Fibroblast of lung (primary cell): ENCODE results near the gene TBC1D14. TPM values are rescaled to one million over a fixed set of nuclear protein-coding genes. Genes with fewer than 3 reads are reported as not detected.
A peak's percentile ranks its signal among the peaks of the same experiment; 100 is the strongest.
"Not testable (repeated sequence)": the region's sequence is repeated elsewhere in the genome, so short reads cannot be mapped to it uniquely, and the experiment has no call there.

Source experiments
- DNase-seq, 2 donors: peaks; one replicate each; pipeline versions ENCODE4 v3.0.0 to v3.0.0-alpha.2; 2010; ENCODE audit warnings: low read depth in 2 of 2
- H2AFZ ChIP-seq: 2 replicates; pipeline ENCODE4 v1.5.1; 2012; ENCODE audit warnings: low read length, control low read depth, inconsistent platforms
- H3K27ac ChIP-seq: 2 replicates; pipeline ENCODE4 v1.5.1; 2011; ENCODE audit warnings: low read length, control low read depth; ENCODE audit not compliant: insufficient read depth
- H3K27me3 ChIP-seq: 2 replicates; pipeline ENCODE4 v1.5.1; 2011; ENCODE audit warnings: mild to moderate bottlenecking, low read length; ENCODE audit not compliant: control insufficient read depth, insufficient read depth
- H3K36me3 ChIP-seq: 2 replicates; pipeline ENCODE4 v1.5.1; 2011; ENCODE audit warnings: low read length; ENCODE audit not compliant: control insufficient read depth, insufficient read depth
- H3K4me1 ChIP-seq: 2 replicates; pipeline ENCODE4 v1.5.1; 2011; ENCODE audit warnings: low read length; ENCODE audit not compliant: control insufficient read depth, insufficient read depth; ENCODE audit errors: extremely low read depth
- H3K4me2 ChIP-seq: 2 replicates; pipeline ENCODE4 v1.5.1; 2011; ENCODE audit warnings: low read length, control low read depth; ENCODE audit not compliant: insufficient read depth; ENCODE audit errors: extremely low read depth
- H3K4me3 ChIP-seq, 4 experiments: fragments of 200-600 bp in 1 of 4; sonication (generic) in 1 of 4; replicated peaks in 1 of 4; 2 replicates each; pipeline ENCODE4 v1.5.1; 2011 to 2016; ENCODE audit warnings: low read length in 4 of 4, low read depth in 3 of 4, mild to moderate bottlenecking in 3 of 4, control low read depth in 2 of 4, inconsistent platforms in 1 of 4, mixed read lengths in 1 of 4; ENCODE audit not compliant: insufficient read depth in 1 of 4; ENCODE audit errors: control extremely low read depth in 1 of 4
- H3K79me2 ChIP-seq: 2 replicates; pipeline ENCODE4 v1.5.1; 2012; ENCODE audit warnings: mild to moderate bottlenecking, low read length, inconsistent platforms; ENCODE audit not compliant: control insufficient read depth, insufficient read depth
- H3K9ac ChIP-seq: 2 replicates; pipeline ENCODE4 v1.5.1; 2011; ENCODE audit warnings: mild to moderate bottlenecking, low read length, control low read depth; ENCODE audit not compliant: insufficient read depth
- H3K9me3 ChIP-seq: 2 replicates; pipeline ENCODE4 v1.5.1; 2012; ENCODE audit warnings: low read depth, low read length; ENCODE audit not compliant: control insufficient read depth, insufficient read depth
- H4K20me1 ChIP-seq: 2 replicates; pipeline ENCODE4 v1.5.1; 2011; ENCODE audit warnings: low read length; ENCODE audit not compliant: control insufficient read depth, insufficient read depth; ENCODE audit errors: extremely low read depth
- CTCF ChIP-seq, 2 donors: IDR thresholded peaks in 1 of 2; conservative IDR thresholded peaks in 1 of 2; 1 replicate in 1 of 2; 2 replicates in 1 of 2; pipeline ENCODE4 v1.5.1; 2011 to 2012; ENCODE audit warnings: low read length in 2 of 2, control low read depth in 1 of 2, inconsistent platforms in 1 of 2, low read depth in 1 of 2, mild to moderate bottlenecking in 1 of 2
- EZH2 ChIP-seq: IDR thresholded peaks from 2 replicates; pipeline ENCODE4 v1.5.1; 2012; ENCODE audit warnings: low read length, control low read depth, mild to moderate bottlenecking; ENCODE audit errors: missing control alignments
- polyA plus RNA-seq, 2 donors: library from polyadenylated mRNA; depleted of rRNA in 1 of 2; stranded (reverse) in 1 of 2; unstranded in 1 of 2; fragments of >200 nt; gene quantifications; 2 replicates each; pipeline ENCODE4 v1.2.1, GENCODE V29; 2011 to 2012; ENCODE audit warnings: missing spikeins in 1 of 2
- total RNA-seq: library from RNA; depleted of rRNA; stranded (reverse); fragments of >200 nt; gene quantifications from 2 replicates; pipeline ENCODE4 v1.2.1, GENCODE V29; 2014

The TBC1D14 gene
- total and polyA plus RNA-seq, 2 donors (not counting 1 experiment from before 2014, with no cell fraction given) = 26.9 to 37.7 TPM

DNA sequence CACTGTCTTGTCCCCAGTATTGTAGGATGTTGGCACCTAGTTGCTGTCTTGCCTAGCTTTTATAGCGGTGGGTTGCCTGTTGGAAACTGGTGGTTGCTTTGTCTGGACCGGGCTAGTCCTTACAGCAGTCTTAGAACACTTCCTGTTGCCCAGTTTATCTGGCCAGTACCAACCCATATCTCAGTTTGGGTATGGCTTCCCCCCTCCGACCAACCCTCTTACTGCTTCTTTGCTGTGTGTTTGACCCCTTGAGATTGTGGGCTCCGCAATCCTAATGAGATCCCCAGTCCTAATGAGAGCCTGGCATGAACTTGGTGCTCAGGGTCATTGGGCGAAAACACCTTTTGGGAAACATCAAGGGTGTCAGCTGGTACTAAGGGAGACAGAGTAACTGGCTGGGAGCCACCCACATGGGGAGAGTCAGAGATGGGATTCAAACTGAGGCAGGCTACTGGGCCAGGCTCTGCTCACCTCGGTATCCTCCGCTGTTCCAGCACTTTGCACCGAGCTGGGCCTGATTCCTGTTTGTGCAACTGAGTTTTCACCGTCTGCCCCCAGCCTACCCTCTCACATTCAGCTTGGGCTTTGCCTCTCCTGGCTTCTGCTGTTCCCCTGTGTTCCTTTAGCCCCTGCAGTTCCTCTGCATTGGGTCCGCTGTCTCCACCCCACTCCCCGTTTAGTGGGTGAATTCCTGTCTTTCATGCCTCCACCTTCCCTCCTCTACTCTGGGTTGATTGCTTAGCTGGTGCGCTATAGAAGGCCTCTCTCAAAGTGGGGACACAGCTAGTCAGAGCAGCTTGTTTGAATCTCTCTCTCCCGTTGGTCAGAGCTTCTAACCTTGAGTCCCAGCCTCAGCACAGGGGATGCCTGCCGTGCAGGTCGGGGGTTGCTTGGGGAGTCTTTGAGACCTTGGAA is 1.6 kb downstream of the TBC1D14 start:
- H3K36me3 ChIP-seq = no peaks in the 10 kb centered on the region
- no peak overlapping the region for H3K9ac ChIP-seq
- H3K4me3 ChIP-seq = peak overlapping the region in 2 of 4 experiments; percentile 59 to 78
- no peaks in the 10 kb centered on the region for H3K9me3 ChIP-seq
- peaks cover 8% of the 10 kb centered on the region for H3K4me1 ChIP-seq
- no peaks in the 10 kb centered on the region for H4K20me1 ChIP-seq
- no peaks in the 10 kb centered on the region for H3K79me2 ChIP-seq
- no peak for TF ChIP-seq CTCF (conservative IDR thresholded peaks at IDR 0.05 in 1 of 2, IDR thresholded peaks at IDR 0.05 in 1 of 2; ENCODE audit: low read depth in 1 of 2, low read length in 2 of 2)
- no peak for TF ChIP-seq EZH2
- H2AFZ ChIP-seq = no peak overlapping the region
- no peak for DNase-seq
- no peak overlapping the region for H3K4me2 ChIP-seq
- H3K27ac ChIP-seq = no peak overlapping the region
- H3K27me3 ChIP-seq = peaks cover 2% of the 10 kb centered on the region

DNA sequence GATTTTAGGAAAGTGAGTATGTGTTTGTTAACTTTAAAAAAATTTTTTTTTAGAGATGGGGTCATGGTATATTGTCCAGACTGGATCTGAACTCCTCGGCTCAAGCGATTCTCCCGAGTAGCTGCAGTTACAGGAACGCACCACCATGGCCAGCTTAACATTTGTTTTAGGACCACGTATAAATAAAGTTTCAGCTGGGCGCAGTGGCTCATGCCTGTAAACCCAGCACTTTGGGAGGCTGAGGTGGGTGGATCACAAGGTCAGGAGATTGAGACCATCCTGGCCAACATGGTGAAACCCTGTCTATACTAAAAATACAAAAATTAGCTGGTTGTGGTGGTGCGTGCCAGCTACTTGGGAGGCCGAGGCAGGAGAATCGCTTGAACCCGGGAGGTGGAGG is 2.3 kb downstream of the TBC1D14 start:
- H2AFZ ChIP-seq, DNase-seq, H3K27ac ChIP-seq, H3K79me2 ChIP-seq, H3K4me2 ChIP-seq, H4K20me1 ChIP-seq, H3K4me3 ChIP-seq, H3K9ac ChIP-seq, H3K36me3 ChIP-seq, H3K27me3 ChIP-seq, H3K4me1 ChIP-seq, H3K9me3 ChIP-seq: not testable (repeated sequence)

- H3K27ac ChIP-seq = no peak overlapping the region
- H2AFZ ChIP-seq = no peak overlapping the region
- no peaks in the 10 kb centered on the region for H3K36me3 ChIP-seq
- no peaks in the 10 kb centered on the region for H3K27me3 ChIP-seq
- H3K9ac ChIP-seq = no peak overlapping the region
- no peaks in the 10 kb centered on the region for H4K20me1 ChIP-seq
- H3K4me1 ChIP-seq = peaks cover 8% of the 10 kb centered on the region
- H3K4me2 ChIP-seq = no peak overlapping the region
- TF ChIP-seq EZH2 (no peak), CTCF (conservative IDR thresholded peaks at IDR 0.05 in 1 of 2, IDR thresholded peaks at IDR 0.05 in 1 of 2; ENCODE audit: low read depth in 1 of 2, low read length in 2 of 2) (no peak)
- H3K4me3 ChIP-seq = no peak overlapping the region
- H3K9me3 ChIP-seq = no peaks in the 10 kb centered on the region
- no peak for DNase-seq
- no peaks in the 10 kb centered on the region for H3K79me2 ChIP-seq
Measured at GRCh38 chr4:6912441-6912840, 2.8 kb downstream of the TBC1D14 start.
